ENCODE results near the gene LRP6.
A peak's percentile ranks its signal among the peaks of the same experiment; 100 is the strongest.

LRP6 gene

GRCh38 chr12:12210983-12211382 is 55.9 kb downstream of the LRP6 start:
- DNase-seq: no peak

- no peak for DNase-seq
Observed at GRCh38 chr12:12210416-12210815, 56.4 kb downstream of the LRP6 start.

DNA sequence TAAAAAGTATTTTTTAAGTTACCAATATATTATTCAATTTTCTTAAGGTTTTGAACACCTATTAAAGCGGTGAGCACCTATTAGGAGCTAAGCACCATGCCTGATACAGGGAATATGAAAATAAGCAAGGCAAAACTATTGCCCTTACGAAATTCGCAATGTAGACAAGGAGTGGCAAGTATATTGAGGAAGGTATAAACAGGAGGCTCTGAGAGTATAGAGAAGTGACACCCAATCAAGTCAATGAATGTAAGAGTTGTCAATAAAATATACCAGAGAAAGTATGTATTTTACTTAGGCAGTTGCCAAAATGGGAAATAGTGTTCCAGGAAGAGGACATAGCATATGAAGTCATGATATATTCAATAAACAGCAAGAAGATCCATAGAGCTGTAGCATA is 57.2 kb downstream of the LRP6 start:
- DNase-seq: no peak

GRCh38 chr12:12209043-12209442 is 57.8 kb downstream of the LRP6 start:
- no peak for DNase-seq

GRCh38 chr12:12207746-12208145 is 59.1 kb downstream of the LRP6 start:
- no peak for DNase-seq

- DNase-seq: no peak
Observed at GRCh38 chr12:12206776-12207388, 60.0 kb downstream of the LRP6 start.

DNA sequence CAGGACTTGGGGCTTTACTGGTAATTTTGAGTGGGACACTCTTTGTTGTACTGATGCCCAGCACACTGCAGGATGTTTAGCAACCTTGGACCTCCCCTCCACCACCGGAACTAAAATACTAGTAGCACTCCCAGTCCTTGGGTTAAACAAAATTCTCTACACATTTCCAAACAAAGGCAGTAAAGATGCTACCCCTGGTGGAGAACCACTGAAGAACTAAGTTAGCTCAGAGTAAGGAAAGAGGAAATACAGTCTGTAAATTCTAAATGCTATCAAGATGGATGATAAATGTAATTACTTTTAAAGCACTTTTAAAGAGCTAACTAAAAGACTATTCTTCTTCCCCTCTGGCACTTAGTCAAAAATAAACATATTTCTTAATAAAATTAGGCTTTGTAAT is 64.1 kb downstream of the LRP6 start:
- no peak for DNase-seq

- no peak for DNase-seq
Observed at GRCh38 chr12:12202105-12202504, 64.7 kb downstream of the LRP6 start.

DNA sequence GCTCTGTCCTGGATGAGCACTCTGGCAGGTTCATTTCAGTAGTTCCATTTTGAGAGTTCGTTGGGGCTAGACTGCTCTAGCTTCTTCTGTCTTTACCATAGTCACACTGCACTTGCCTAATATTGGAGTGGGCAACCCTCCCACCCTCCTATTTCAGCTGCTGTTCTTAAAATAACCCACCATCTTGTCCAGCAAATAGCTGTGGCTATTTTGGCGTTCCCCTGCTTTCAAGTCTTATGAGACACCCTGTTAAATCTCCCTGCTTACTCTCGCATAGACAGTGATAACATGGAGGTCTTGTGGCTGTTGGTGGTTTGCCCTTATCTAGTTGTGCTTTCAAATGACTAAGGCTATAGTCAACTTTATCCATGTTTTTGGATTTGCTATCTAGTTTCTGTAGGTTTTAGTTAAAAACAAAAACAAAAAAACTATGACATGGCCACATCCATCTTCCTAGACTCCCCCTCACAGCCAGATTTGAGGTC is 65.5 kb downstream of the LRP6 start:
- no peak for DNase-seq

DNA sequence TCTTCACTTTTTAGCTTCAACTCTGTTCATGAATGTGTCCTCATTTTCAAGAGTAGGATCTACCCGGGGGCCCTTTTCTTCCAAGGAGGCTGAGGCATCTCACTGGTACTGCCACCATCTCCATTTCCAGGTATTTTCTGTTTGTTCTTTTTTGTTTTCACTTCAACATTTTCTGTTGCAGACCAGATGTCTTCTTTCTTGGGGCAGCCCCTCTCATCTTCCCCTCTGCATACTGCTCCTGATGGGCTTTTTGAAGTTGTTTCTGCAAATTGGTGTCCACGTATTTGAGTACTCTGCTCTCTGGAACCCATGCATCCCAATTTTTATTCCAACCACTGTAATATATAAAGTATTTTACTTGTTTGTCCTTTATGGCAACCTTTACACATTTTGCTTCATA is 66.5 kb downstream of the LRP6 start:
- no peak for DNase-seq

- DNase-seq: no peak
Observed at GRCh38 chr12:12198124-12198523, 68.7 kb downstream of the LRP6 start.

GRCh38 chr12:12197128-12197527 is 69.7 kb downstream of the LRP6 start:
- DNase-seq: no peak

DNA sequence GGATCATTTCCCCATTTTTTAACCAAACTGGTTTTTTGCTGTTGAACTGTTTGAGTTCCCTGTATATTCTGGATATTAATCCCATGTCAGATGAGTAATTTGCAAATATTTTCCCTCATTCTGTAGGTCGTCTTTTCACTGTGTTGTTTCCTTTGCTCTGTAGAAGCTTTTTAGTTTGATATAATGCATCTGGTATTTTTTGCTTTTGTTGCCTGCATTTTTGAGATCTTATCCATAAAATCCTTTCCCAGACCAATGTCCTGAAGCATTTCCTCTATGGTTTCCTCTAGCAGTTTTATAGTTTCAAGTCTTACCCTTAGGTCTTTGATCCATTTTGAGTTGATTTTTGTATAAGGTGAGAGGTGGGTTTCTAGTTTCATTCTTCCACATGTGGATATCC is 71.3 kb downstream of the LRP6 start:
- no peak for DNase-seq

DNA sequence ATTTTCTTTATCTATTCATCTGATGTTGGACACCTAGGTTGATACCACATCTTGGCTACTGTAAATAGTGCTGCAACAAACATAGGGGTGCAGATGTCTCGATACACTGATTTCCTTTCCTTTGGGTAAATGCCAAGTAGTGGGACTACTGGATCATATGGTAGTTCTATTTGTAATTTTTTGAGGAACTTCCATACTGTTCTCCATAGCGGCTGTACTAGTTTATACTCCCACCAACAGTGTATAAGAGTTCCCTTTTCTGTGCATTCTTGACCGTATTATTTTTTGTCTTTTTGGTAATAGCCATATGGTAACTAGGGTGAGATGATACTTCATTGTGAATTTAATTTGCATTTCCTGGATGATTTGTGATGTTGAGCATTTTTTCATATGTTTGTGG is 71.8 kb downstream of the LRP6 start:
- no peak for DNase-seq

- no peak for DNase-seq
Observed at GRCh38 chr12:12194206-12194605, 72.6 kb downstream of the LRP6 start.

GRCh38 chr12:12191008-12191407 is 75.8 kb downstream of the LRP6 start:
- DNase-seq: no peak

DNA sequence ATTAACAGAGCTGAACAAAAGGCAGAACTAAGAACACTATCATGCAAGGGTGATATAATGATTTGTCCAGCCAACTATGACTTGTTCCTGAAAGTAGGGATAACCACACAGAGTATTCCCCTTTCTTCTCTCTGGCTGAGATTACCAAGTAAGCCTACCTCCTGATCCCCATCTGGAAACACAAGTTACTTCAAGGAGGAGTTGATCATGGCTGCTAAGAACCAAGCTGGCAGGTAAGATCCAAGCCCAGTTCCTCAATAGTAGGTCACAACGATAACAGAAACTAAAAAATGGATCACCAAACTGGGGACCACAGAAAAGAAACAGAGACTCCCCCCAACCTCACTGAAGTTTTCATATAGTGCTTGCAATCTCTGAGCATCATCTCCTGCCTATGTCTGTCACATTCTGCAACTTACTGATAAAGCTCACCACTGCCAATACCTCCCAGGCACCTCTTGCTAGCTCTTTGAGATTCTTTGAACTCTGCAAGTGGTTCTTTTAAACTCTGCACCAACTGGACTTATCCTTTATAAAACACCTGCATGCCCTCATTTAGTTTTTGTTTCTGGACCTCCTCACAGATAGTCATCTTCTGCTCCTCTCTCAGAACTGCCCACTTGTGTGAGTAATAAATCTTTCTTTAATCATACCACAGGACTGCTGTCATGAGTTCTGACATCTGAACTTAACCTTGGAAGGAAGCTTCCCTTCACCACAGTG is 76.6 kb downstream of the LRP6 start:
- DNase-seq: no peak

- no peak for DNase-seq
Observed at GRCh38 chr12:12185414-12185813, 81.4 kb downstream of the LRP6 start.

GRCh38 chr12:12182703-12183365 is 84.0 kb downstream of the LRP6 start:
- peak; percentile 81 for DNase-seq

- DNase-seq: no peak
Observed at GRCh38 chr12:12181511-12181910, 85.3 kb downstream of the LRP6 start.

GRCh38 chr12:12180575-12180974 is 86.3 kb downstream of the LRP6 start:
- no peak for DNase-seq

GRCh38 chr12:12180136-12180535 is 86.7 kb downstream of the LRP6 start:
- DNase-seq: no peak

- no peak for DNase-seq
Observed at GRCh38 chr12:12178559-12178958, 88.3 kb downstream of the LRP6 start.

DNA sequence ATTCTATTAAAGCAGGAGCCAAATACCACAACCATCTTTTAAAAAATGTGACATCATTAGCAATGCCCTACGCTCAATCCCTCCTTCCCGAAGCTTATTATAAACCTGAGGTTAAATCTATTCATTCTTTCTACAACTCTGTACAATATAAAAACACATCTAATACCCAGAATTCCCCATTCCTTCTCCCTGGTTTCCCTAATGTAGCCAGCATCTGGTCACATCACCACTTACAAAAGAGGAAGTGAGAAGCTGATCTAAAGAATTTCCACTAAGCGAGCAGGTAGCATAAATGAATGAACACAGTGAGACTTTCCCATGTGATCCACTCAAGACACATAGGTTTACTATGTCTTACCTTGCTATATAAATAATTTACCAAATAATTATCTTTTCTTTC is 90.4 kb downstream of the LRP6 start:
- DNase-seq: no peak
